ENCODE results near the gene ATP5PO.

ATP5PO gene

GRCh38 chr21:33898586-33898985 lies 17.0 kb downstream of the ATP5PO start:
- DNase-seq (ENCODE audit: low spot score) = no peak

DNA sequence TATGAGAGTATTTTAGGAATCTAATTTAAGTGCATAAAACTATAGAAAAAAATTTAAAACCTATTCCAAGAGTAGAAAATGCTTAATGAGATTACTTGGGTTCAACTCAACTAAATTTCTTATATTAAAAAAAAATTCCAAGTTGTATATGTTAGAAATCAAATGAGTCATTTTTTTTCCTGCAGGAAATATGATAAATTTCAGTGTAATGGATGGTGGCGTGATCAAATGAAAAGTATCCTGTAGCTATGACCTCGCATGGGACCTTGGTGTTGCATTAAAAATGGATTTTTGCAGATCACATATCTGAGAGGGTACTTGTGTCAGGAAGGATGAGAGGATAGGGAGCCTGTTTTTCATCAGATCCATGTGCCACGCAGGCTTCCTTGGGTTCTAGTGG lies 17.9 kb downstream of the ATP5PO start:
- no peak for DNase-seq (ENCODE audit: low spot score)

- no peak for DNase-seq (ENCODE audit: low spot score)
Observed at GRCh38 chr21:33897098-33897497, 18.5 kb downstream of the ATP5PO start.

GRCh38 chr21:33896691-33897090 lies 18.9 kb downstream of the ATP5PO start:
- no peak for DNase-seq (ENCODE audit: low spot score)

GRCh38 chr21:33895356-33895755 lies 20.2 kb downstream of the ATP5PO start:
- no peak for DNase-seq (ENCODE audit: low spot score)

GRCh38 chr21:33894736-33895288 lies 20.8 kb downstream of the ATP5PO start:
- peak; percentile 27 for DNase-seq (ENCODE audit: low spot score)

DNA sequence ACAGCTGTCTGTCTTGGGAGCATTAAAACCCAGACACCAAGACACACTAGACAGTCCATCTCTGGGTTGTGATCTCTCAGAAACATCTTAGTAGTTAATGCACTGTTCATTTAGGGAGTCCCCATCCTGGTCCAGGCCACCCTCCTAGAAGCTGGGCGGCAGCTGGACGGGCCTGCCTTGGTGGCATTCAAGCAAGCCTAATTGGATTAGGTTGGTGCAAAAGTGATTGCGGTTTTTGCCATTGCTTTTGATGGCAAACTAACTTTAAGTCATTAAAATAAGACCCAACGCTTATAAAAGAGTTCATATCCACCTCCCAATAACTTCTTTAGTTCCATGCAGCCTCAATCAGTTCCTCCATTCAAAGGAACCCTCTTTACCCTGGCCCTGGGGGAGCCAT lies 21.7 kb downstream of the ATP5PO start:
- no peak for DNase-seq (ENCODE audit: low spot score)

DNA sequence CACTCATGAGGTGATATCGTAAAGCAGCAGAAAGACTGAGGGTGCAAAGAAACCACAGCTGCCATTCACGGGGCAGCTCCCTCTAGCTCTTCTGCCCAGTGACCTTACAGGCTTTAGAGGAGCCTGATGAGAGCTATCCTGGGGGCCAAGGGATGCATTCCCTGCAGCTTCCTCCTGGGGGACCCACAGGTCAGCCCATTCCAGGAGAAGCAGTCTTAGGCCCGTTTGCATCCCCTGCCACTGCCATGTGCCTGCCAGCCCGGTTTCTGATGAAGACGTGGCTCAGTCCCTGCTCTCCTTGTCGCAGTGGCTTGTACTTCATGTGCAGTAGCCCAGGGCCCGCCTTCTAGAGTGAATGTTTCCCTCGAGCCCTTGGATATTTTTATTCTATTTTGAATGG lies 22.8 kb downstream of the ATP5PO start:
- no peak for DNase-seq (ENCODE audit: low spot score)

- no peak for DNase-seq (ENCODE audit: low spot score)
Observed at GRCh38 chr21:33890187-33890586, 25.4 kb downstream of the ATP5PO start.

- no peak for DNase-seq (ENCODE audit: low spot score)
Observed at GRCh38 chr21:33886321-33886720, 29.3 kb downstream of the ATP5PO start.

DNA sequence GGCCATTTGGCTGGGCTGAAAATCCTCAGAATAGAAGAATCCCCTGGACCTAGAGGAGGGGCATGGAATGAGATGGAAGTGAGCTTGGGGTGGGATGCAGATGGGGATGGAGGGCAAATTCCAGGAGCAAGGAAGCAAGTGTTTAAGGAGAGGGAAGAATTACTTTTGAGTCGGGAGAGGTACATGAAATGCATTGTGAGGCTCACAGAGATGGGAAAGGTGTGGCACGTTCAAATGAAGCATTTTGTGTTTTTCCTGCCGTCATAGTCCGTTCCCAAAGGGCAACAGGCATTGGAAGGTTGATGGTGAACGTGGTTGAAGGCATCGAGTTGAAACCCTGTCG lies 30.5 kb downstream of the ATP5PO start:
- no peak for DNase-seq (ENCODE audit: low spot score)

- DNase-seq (ENCODE audit: low spot score) = peak; percentile 13
Observed at GRCh38 chr21:33884376-33885171, 31.0 kb downstream of the ATP5PO start.

GRCh38 chr21:33883118-33883517 lies 32.5 kb downstream of the ATP5PO start:
- no peak for DNase-seq (ENCODE audit: low spot score)

DNA sequence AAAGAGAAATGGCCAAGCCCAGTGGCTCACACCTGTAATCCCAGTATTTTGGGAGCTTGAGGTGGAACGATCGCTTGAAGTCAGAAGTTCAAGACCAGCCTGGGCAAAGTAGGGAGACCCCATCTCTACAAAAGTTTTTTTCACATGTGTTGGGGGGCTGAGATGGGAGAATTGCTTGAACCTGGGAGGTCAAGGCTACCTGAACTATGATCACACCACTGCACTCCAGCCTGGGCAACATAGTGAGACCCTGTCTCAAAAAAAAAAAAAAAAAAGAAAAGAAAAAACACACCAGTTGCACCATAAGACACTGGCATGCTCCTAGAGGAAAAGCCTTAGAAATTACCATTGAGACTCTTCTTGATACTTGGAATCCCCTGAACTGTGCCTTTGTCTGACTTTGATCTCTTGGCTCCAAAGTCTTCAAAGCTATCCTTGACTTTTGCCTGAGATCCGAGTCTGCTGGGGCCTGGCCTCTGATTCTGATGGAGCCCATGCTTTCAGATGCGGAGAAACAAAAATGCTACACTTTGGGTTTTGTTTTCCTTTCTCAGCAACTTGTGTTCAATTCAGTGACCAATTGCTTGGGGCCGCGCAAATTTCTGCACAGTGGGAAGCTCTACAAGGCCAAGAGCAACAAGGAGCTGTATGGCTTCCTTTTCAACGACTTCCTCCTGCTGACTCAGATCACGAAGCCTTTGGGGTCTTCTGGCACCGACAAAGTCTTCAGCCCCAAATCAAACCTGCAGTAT lies 33.7 kb downstream of the ATP5PO start:
- no peak for DNase-seq (ENCODE audit: low spot score)

GRCh38 chr21:33880626-33881025 lies 35.0 kb downstream of the ATP5PO start:
- DNase-seq (ENCODE audit: low spot score) = no peak

GRCh38 chr21:33878824-33879223 lies 36.8 kb downstream of the ATP5PO start:
- no peak for DNase-seq (ENCODE audit: low spot score)

GRCh38 chr21:33875026-33875695 lies 40.4 kb downstream of the ATP5PO start:
- no peak for DNase-seq (ENCODE audit: low spot score)

DNA sequence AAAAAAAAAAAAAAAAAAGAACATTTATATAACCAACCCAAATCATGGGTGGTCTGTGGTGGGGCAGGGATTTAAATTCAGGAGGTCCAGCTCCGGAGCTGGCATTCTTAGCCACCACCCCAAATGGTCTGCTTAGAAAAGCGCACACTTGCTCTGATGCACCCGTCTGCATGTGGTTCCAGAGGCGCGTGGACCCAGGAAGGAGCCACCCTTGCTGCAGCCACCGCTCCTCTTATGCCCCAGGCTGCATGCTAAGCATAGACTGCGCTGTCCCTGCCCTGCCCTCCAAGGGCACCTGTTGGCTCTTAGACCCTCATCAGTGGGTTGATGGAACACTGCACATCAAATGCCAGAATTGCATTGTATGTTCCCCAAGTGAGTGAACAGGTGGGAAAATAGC lies 41.4 kb downstream of the ATP5PO start:
- no peak for DNase-seq (ENCODE audit: low spot score)

- DNase-seq (ENCODE audit: low spot score) = no peak
Observed at GRCh38 chr21:33872881-33873515, 42.6 kb downstream of the ATP5PO start.

DNA sequence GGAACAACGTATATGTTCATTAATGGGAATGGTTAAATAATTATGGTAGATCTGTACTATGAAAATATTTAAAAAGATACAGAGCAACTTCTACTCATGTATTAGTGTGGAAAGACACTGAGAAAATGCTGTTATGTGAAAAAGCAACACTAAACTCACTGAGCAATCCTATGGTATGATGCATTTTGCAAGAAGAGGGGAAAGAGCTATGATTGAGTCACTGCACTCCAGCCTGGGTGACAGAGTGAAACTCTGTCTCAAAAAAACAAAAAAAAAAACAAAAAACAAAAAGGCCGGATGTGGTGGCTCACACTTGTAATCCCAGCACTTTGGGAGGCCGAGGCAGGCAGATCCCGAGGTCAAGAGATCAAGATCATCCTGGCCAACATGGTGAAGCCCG lies 44.4 kb downstream of the ATP5PO start:
- DNase-seq (ENCODE audit: low spot score) = no peak

GRCh38 chr21:33870768-33871167 lies 44.8 kb downstream of the ATP5PO start:
- no peak for DNase-seq (ENCODE audit: low spot score)

- no peak for DNase-seq (ENCODE audit: low spot score)
Observed at GRCh38 chr21:33869873-33870272, 45.7 kb downstream of the ATP5PO start.
